ENCODE data around the gene CAST. TPM values are rescaled to one million over a fixed set of nuclear protein-coding genes. Genes with fewer than 3 reads are reported as not detected.

CAST gene
- total and polyA plus RNA-seq, 5 donors = 222 to 594 (median 565) TPM

GRCh38 chr5:96692441-96692840, 30.3 kb downstream of the CAST start:
- WGBS = 90% methylated on average over 2 of the region's 2 CpGs
- H3K27me3 ChIP-seq (ENCODE audit: control insufficient read depth, insufficient read depth) = no peaks in the 10 kb centered on the region
- H3K4me1 ChIP-seq (ENCODE audit: control insufficient read depth, insufficient read depth, low read length) = no peaks in the 10 kb centered on the region
- intact Hi-C loops (cut with DNase I) = no loop called here
- H3K4me3 ChIP-seq (ENCODE audit: low read length) = no peak overlapping the region
- H3K27ac ChIP-seq (ENCODE audit: low read length) = no peak overlapping the region
- H3K9me3 ChIP-seq (ENCODE audit: control insufficient read depth, low read length) = no peaks in the 10 kb centered on the region
- no peak for DNase-seq
- peak; percentile 26 to 40 for ATAC-seq

GRCh38 chr5:96699186-96699820, 37.1 kb downstream of the CAST start:
- Histone ChIP-seq H3K9me3 (ENCODE audit: control insufficient read depth, low read length) (no peaks in the 10 kb centered on the region), H3K27ac (ENCODE audit: low read length) (peak overlapping the region; percentile 2), H3K4me1 (ENCODE audit: control insufficient read depth, insufficient read depth, low read length) (no peaks in the 10 kb centered on the region), H3K4me3 (ENCODE audit: low read length) (no peak overlapping the region), H3K27me3 (ENCODE audit: control insufficient read depth, insufficient read depth) (no peaks in the 10 kb centered on the region)
- WGBS = 57% methylated on average over 3 of the region's 3 CpGs
- DNase-seq (no peak), ATAC-seq (no peak)
- intact Hi-C loops (cut with DNase I) = no loop called here

- peak; percentile 99 for ATAC-seq
- H3K4me1 ChIP-seq (ENCODE audit: control insufficient read depth, insufficient read depth, low read length) = no peaks in the 10 kb centered on the region
- H3K9me3 ChIP-seq (ENCODE audit: control insufficient read depth, low read length) = no peaks in the 10 kb centered on the region
- peak; percentile 97 to 98 (median 97) for DNase-seq
- H3K27ac ChIP-seq (ENCODE audit: low read length) = peak overlapping the region; percentile 95
- H3K4me3 ChIP-seq (ENCODE audit: low read length) = peak overlapping the region; percentile 66
- H3K27me3 ChIP-seq (ENCODE audit: control insufficient read depth, insufficient read depth) = no peaks in the 10 kb centered on the region
- under 1% methylated on average over 70 of the region's 70 CpGs for WGBS
- intact Hi-C loops (cut with DNase I) = no loop called here
These were observed 40.6 kb downstream of the CAST start for GRCh38 chr5:96702503-96703383.

DNA sequence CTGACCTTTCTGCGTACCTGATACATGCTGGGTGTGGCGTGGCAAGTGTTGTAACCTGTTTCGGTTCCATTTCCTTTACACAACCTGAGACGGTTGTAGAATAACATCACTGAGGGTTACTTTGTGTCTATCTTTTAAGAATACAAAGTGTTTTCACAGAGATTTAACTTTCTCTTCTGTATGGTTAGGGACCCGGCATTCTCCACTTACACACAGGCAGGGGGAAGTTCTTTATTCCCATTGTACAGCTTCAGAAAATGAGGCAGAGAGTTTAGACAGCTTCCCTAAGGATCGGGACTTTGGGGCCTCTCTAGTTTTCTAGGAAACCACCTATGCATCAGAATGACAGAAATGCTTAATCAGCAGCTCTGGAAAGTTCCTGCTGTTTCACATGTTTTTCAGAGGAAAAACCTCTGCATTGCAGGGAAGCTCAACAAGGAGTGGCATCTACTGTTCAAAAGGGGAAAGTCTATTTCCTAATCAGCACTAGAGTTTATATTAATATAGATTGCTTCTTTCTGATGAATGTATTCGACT, 41.3 kb downstream of the CAST start:
- WGBS = 13% methylated on average over 7 of the region's 7 CpGs
- no peaks in the 10 kb centered on the region for H3K4me1 ChIP-seq (ENCODE audit: control insufficient read depth, insufficient read depth, low read length)
- H3K4me3 ChIP-seq (ENCODE audit: low read length) = peak overlapping the region; percentile 66
- H3K27ac ChIP-seq (ENCODE audit: low read length) = peak overlapping the region; percentile 95
- ATAC-seq = no peak
- no peak for DNase-seq
- no peaks in the 10 kb centered on the region for H3K27me3 ChIP-seq (ENCODE audit: control insufficient read depth, insufficient read depth)
- no peaks in the 10 kb centered on the region for H3K9me3 ChIP-seq (ENCODE audit: control insufficient read depth, low read length)
- intact Hi-C loops (cut with DNase I) = no loop called here

- H3K27me3 ChIP-seq (ENCODE audit: control insufficient read depth, insufficient read depth) = no peaks in the 10 kb centered on the region
- ATAC-seq (no peak), DNase-seq (no peak)
- intact Hi-C loops (cut with DNase I) = no loop called here
- peak overlapping the region; percentile 66 for H3K4me3 ChIP-seq (ENCODE audit: low read length)
- WGBS = 59% methylated on average over 4 of the region's 4 CpGs
- peak overlapping the region; percentile 57 for H3K27ac ChIP-seq (ENCODE audit: low read length)
- H3K9me3 ChIP-seq (ENCODE audit: control insufficient read depth, low read length) = no peaks in the 10 kb centered on the region
- no peaks in the 10 kb centered on the region for H3K4me1 ChIP-seq (ENCODE audit: control insufficient read depth, insufficient read depth, low read length)
These were observed 41.8 kb downstream of the CAST start for GRCh38 chr5:96703995-96704394.

- H3K27ac ChIP-seq (ENCODE audit: low read length) = peak overlapping the region; percentile 80
- H3K27me3 ChIP-seq (ENCODE audit: control insufficient read depth, insufficient read depth) = no peaks in the 10 kb centered on the region
- H3K9me3 ChIP-seq (ENCODE audit: control insufficient read depth, low read length) = no peaks in the 10 kb centered on the region
- no peaks in the 10 kb centered on the region for H3K4me1 ChIP-seq (ENCODE audit: control insufficient read depth, insufficient read depth, low read length)
- H3K4me3 ChIP-seq (ENCODE audit: low read length) = no peak overlapping the region
- 72% methylated on average over 5 of the region's 5 CpGs for WGBS
- ATAC-seq (no peak), DNase-seq (no peak)
- intact Hi-C loops (cut with DNase I) = no loop called here
These were observed 44.4 kb downstream of the CAST start for GRCh38 chr5:96706433-96707111.

DNA sequence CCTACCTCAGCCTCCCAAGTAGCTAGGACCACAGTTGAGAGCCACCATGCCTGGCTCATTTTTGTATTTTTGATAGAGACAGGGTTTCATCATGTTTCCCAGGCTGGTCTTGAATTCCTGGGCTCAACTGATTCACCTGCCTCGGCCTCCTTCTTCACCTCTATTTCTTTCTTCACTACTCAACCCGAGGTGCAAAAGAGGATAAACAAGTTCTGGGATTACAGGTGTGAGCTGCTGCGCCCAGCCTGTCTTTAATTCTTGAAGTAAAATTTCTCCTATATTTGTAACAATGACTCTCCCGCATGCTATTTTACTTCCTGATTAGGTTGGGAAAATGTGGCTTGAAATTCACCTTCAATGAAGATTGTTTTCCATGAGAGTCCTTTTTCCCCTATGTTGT, 46.4 kb downstream of the CAST start:
- H3K9me3 ChIP-seq (ENCODE audit: control insufficient read depth, low read length) = no peaks in the 10 kb centered on the region

GRCh38 chr5:96709152-96709821, 47.1 kb downstream of the CAST start:
- ATAC-seq (peak; percentile 41 to 70), DNase-seq (no peak)
- peaks cover under 1% of the 10 kb centered on the region for H3K4me1 ChIP-seq (ENCODE audit: control insufficient read depth, insufficient read depth, low read length)
- H3K27me3 ChIP-seq (ENCODE audit: control insufficient read depth, insufficient read depth) = no peaks in the 10 kb centered on the region
- H3K4me3 ChIP-seq (ENCODE audit: low read length) = no peak overlapping the region
- 29% methylated on average over 3 of the region's 3 CpGs for WGBS
- intact Hi-C loops (cut with DNase I) = no loop called here
- H3K9me3 ChIP-seq (ENCODE audit: control insufficient read depth, low read length) = no peaks in the 10 kb centered on the region
- peak overlapping the region; percentile 81 for H3K27ac ChIP-seq (ENCODE audit: low read length)

More for the DNA sequence above, 46.4 kb downstream of the CAST start:
- H3K4me3 ChIP-seq (ENCODE audit: low read length) = no peak overlapping the region
- ATAC-seq (no peak), DNase-seq (no peak)
- H3K4me1 ChIP-seq (ENCODE audit: control insufficient read depth, insufficient read depth, low read length) = no peaks in the 10 kb centered on the region
- WGBS = 93% methylated on average over 4 of the region's 4 CpGs
- peak overlapping the region; percentile 81 for H3K27ac ChIP-seq (ENCODE audit: low read length)
- intact Hi-C loops (cut with DNase I) = no loop called here
- H3K27me3 ChIP-seq (ENCODE audit: control insufficient read depth, insufficient read depth) = no peaks in the 10 kb centered on the region

DNA sequence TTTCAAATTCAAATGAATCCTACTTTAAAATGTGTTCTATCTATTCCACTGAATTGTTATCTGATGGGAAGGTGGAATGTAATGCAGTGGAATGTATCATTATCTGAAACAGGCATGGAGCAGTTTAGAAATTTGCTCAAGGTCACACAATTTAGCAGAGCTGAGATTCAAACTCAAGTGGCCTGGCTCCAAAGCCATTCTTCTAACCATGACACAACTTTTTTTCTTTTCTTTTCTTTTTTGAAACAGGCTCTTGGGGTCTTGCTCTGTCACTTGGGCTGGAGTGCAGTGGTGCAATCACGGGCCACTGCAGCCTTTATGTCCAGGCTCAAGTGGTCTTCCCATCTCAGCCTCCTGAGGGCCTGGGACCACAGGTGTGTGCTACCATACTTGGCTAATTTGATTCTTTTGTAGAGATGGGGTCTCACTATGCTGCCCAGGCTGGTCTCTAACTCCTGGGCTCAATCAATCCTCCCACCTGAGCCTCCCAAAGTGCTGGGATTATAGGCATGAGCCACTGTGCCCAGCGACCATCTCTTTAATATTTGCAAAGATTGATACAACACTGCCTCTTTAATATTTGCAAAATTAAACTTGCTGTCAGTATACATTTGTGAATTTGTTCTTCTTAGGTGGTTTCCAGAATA, 50.0 kb downstream of the CAST start:
- no peak overlapping the region for H3K4me3 ChIP-seq (ENCODE audit: low read length)
- H3K27me3 ChIP-seq (ENCODE audit: control insufficient read depth, insufficient read depth) = no peaks in the 10 kb centered on the region
- H3K4me1 ChIP-seq (ENCODE audit: control insufficient read depth, insufficient read depth, low read length) = peaks cover 5% of the 10 kb centered on the region
- no peaks in the 10 kb centered on the region for H3K9me3 ChIP-seq (ENCODE audit: control insufficient read depth, low read length)
- DNase-seq = no peak
- no peak for ATAC-seq
- intact Hi-C loops (cut with DNase I) = no loop called here
- 91% methylated on average over 2 of the region's 2 CpGs for WGBS
- H3K27ac ChIP-seq (ENCODE audit: low read length) = peak overlapping the region; percentile 42

GRCh38 chr5:96714450-96714849, 52.3 kb downstream of the CAST start:
- ATAC-seq = no peak
- H3K27ac ChIP-seq (ENCODE audit: low read length) = peak overlapping the region; percentile 83
- H3K9me3 ChIP-seq (ENCODE audit: control insufficient read depth, low read length) = no peaks in the 10 kb centered on the region
- peaks cover 15% of the 10 kb centered on the region for H3K4me1 ChIP-seq (ENCODE audit: control insufficient read depth, insufficient read depth, low read length)
- intact Hi-C loops (cut with DNase I) = no loop called here
- H3K4me3 ChIP-seq (ENCODE audit: low read length) = no peak overlapping the region
- H3K27me3 ChIP-seq (ENCODE audit: control insufficient read depth, insufficient read depth) = no peaks in the 10 kb centered on the region
- DNase-seq = no peak

All from right cardiac atrium (tissue), 5 donors.